Measurements from ENCODE around the gene ATXN7L3B.
"Not testable (repeated sequence)": the region's sequence is repeated elsewhere in the genome, so short reads cannot be mapped to it uniquely, and the experiment has no call there.

The ATXN7L3B gene, protein sequence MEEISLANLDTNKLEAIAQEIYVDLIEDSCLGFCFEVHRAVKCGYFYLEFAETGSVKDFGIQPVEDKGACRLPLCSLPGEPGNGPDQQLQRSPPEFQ

DNA sequence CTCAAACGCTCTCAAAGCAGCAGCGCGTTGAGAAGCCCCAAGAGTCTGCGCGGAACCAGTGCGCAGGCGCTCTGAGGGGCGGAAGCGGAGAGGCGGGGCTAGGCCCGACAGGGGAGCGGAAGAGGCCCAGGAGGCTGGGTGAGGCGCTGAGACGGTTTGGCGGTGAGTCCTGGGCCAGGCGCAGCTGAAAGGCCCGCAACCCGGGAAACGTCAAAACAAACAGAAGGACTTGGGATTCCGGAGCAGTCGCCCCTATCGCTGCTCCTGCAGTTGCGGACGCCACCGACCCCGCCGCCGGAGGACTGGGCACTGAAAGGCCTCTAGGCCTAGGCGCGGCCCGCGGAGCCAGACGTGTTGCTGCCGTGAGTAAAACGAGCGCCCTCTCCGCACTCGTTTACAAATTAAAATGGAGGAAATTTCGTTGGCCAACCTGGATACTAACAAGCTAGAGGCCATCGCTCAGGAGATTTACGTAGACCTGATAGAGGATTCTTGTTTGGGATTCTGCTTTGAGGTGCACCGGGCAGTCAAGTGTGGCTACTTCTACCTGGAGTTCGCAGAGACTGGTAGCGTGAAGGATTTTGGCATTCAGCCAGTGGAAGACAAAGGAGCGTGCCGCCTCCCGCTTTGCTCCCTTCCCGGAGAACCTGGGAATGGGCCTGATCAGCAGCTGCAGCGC, at the start of gene ATXN7L3B:
Gene ATXN7L3B, plus strand, starts transcription at position 129 of the 679 bp plus-strand sequence. Its CDS starts 278 bp downstream, at position 407.
- Histone ChIP-seq H3K27me3 (ENCODE audit: control insufficient read depth, insufficient read depth, low read length) (no peaks in the 10 kb centered on the region), H3K9me3 (ENCODE audit: control insufficient read depth, insufficient read depth, low read length) (no peaks in the 10 kb centered on the region), H3K4me3 (ENCODE audit: low read depth, low read length) (peak within 1 kb of the TSS; percentile 99), H3K36me3 (ENCODE audit: control insufficient read depth, insufficient read depth, low read length) (peaks cover 15% of the 10 kb centered on the region; the same call in 1 of the 2 replicates), H3K27ac (ENCODE audit: low read depth, low read length) (peak within 1 kb of the TSS; percentile 98), H3K9ac (ENCODE audit: low read depth, low read length) (peak within 1 kb of the TSS; percentile 98), H3K4me1 (ENCODE audit: control insufficient read depth, insufficient read depth, low read length) (peaks cover 43% of the 10 kb centered on the region)

GRCh38 chr12:74488134-74488533, 49.5 kb upstream of the ATXN7L3B start:
- H3K9me3 ChIP-seq (ENCODE audit: control insufficient read depth, insufficient read depth, low read length) = no peaks in the 10 kb centered on the region
- peaks cover 7% of the 10 kb centered on the region; the same call in 1 of the 2 replicates for H3K4me1 ChIP-seq (ENCODE audit: control insufficient read depth, insufficient read depth, low read length)
- H3K9ac ChIP-seq (ENCODE audit: low read depth, low read length) = no peak overlapping the region
- H3K27me3 ChIP-seq (ENCODE audit: control insufficient read depth, insufficient read depth, low read length) = no peaks in the 10 kb centered on the region
- no peak overlapping the region for H3K27ac ChIP-seq (ENCODE audit: low read depth, low read length)
- H3K36me3 ChIP-seq (ENCODE audit: control insufficient read depth, insufficient read depth, low read length) = no peaks in the 10 kb centered on the region
- no peak overlapping the region for H3K4me3 ChIP-seq (ENCODE audit: low read depth, low read length)

GRCh38 chr12:74489543-74489942, 48.1 kb upstream of the ATXN7L3B start:
- Histone ChIP-seq H3K4me1 (ENCODE audit: control insufficient read depth, insufficient read depth, low read length) (0 out of 2 replicates have a peak, but pooled peaks cover 6% of the 10 kb centered on the region), H3K9ac (ENCODE audit: low read depth, low read length) (no peak overlapping the region), H3K27ac (ENCODE audit: low read depth, low read length) (no peak overlapping the region), H3K4me3 (ENCODE audit: low read depth, low read length) (no peak overlapping the region), H3K9me3 (ENCODE audit: control insufficient read depth, insufficient read depth, low read length) (no peaks in the 10 kb centered on the region), H3K27me3 (ENCODE audit: control insufficient read depth, insufficient read depth, low read length) (no peaks in the 10 kb centered on the region), H3K36me3 (ENCODE audit: control insufficient read depth, insufficient read depth, low read length) (no peaks in the 10 kb centered on the region)

DNA sequence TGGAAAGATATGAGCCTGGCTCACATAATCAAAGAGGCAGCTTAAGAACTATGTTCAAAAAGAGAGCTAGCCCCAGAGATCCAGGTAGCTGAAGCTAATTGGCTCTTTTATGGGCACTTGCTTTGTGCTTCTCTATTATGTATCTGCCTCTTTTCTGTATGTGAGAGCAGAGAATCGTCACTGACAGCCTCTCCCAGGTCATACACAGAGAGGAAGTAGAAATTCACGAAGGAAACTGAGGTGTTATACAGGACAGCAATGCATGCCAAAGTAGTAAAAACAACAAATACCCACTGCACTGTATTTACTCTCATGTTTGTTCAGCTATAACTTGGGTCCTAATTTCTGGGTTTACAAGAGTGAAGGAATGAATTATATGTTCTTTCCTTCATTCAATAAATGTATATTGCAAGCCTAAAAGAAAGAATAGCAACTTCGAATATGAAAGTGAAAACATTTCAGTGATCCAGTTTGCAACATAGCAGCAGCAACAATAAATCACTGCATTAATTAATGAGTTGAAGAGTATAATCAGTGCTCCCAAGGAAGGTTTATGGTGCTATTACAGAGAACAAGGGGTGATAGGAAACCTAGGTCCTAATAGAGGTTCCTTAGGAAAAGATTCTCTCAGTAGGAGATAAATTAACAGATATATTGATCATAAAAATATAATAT, 47.1 kb upstream of the ATXN7L3B start:
- Histone ChIP-seq H3K4me1 (ENCODE audit: control insufficient read depth, insufficient read depth, low read length) (0 out of 2 replicates have a peak, but pooled peaks cover 6% of the 10 kb centered on the region), H3K27me3 (ENCODE audit: control insufficient read depth, insufficient read depth, low read length) (no peaks in the 10 kb centered on the region), H3K9me3 (ENCODE audit: control insufficient read depth, insufficient read depth, low read length) (no peaks in the 10 kb centered on the region), H3K36me3 (ENCODE audit: control insufficient read depth, insufficient read depth, low read length) (no peaks in the 10 kb centered on the region), H3K4me3 (ENCODE audit: low read depth, low read length) (no peak overlapping the region), H3K9ac (ENCODE audit: low read depth, low read length) (no peak overlapping the region), H3K27ac (ENCODE audit: low read depth, low read length) (no peak overlapping the region)

DNA sequence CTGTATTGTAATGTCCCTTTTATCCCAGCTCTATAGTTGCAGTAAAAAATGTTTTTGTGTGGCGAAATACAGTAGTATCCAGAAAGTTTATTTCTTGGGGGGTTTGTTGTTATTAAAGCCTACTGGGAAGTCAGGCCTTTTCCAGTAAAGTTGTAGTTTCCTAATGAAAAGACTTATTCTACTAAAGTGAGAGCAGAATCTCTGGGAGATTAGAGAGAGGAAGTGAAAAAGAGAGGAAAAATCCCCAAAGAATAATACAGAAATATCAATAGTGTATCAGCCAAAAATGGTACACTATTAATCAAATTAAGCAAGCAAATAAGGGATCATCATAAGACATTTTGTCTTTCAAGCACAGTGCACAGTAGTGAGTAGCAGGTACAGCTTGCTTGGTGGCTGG, 46.3 kb upstream of the ATXN7L3B start:
- H3K27me3 ChIP-seq (ENCODE audit: control insufficient read depth, insufficient read depth, low read length) = no peaks in the 10 kb centered on the region
- H3K27ac ChIP-seq (ENCODE audit: low read depth, low read length) = no peak overlapping the region
- no peaks in the 10 kb centered on the region for H3K36me3 ChIP-seq (ENCODE audit: control insufficient read depth, insufficient read depth, low read length)
- no peaks in the 10 kb centered on the region for H3K9me3 ChIP-seq (ENCODE audit: control insufficient read depth, insufficient read depth, low read length)
- no peak overlapping the region for H3K9ac ChIP-seq (ENCODE audit: low read depth, low read length)
- H3K4me1 ChIP-seq (ENCODE audit: control insufficient read depth, insufficient read depth, low read length) = no peaks in the 10 kb centered on the region
- H3K4me3 ChIP-seq (ENCODE audit: low read depth, low read length) = no peak overlapping the region

GRCh38 chr12:74499192-74499591, 38.4 kb upstream of the ATXN7L3B start:
- no peak overlapping the region for H3K9ac ChIP-seq (ENCODE audit: low read depth, low read length)
- no peak overlapping the region for H3K27ac ChIP-seq (ENCODE audit: low read depth, low read length)

DNA sequence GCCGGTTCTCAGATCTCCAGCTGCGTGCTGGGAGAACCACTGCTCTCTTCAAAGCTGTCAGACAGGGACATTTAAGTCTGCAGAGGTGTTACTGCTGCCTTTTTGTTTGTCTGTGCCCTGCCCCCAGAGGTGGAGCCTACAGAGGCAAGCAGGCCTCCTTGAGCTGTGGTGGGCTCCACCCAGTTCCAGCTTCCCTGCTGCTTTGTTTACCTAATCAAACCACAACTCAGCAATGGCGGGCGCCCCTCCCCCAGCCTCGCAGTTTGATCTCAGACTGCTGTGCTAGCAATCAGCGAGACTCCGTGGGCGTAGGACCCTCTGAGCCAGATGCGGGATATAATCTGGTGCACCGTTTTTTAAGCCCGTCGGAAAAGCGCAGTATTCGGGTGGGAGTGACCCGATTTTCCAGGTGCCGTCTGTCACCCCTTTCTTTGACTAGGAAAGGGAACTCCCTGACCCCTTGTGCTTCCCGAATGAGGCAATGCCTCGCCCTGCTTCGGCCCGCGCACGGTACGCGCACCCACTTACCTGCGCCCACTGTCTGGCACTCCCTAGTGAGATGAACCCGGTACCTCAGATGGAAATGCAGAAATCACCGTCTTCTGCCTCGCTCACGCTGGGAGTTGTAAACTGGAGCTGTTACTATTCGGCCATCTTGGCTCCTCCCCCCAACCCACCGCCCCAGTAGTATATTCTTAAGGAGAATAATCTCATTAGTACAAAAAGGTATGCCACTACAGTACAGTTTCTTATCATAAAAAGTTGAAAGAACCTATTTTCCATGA, 28.6 kb upstream of the ATXN7L3B start:
- not testable (repeated sequence) for H3K36me3 ChIP-seq (ENCODE audit: control insufficient read depth, insufficient read depth, low read length); H3K27me3 ChIP-seq (ENCODE audit: control insufficient read depth, insufficient read depth, low read length); H3K4me1 ChIP-seq (ENCODE audit: control insufficient read depth, insufficient read depth, low read length); H3K9me3 ChIP-seq (ENCODE audit: control insufficient read depth, insufficient read depth, low read length); H3K27ac ChIP-seq (ENCODE audit: low read depth, low read length)
- peak overlapping the region; percentile 54; the same call in 1 of the 2 replicates for H3K9ac ChIP-seq (ENCODE audit: low read depth, low read length)
- peak overlapping the region; percentile 51; the same call in 1 of the 2 replicates for H3K4me3 ChIP-seq (ENCODE audit: low read depth, low read length)

More at GRCh38 chr12:74499192-74499591, 38.4 kb upstream of the ATXN7L3B start:
- Histone ChIP-seq H3K9me3 (ENCODE audit: control insufficient read depth, insufficient read depth, low read length) (no peaks in the 10 kb centered on the region), H3K4me1 (ENCODE audit: control insufficient read depth, insufficient read depth, low read length) (no peaks in the 10 kb centered on the region), H3K27me3 (ENCODE audit: control insufficient read depth, insufficient read depth, low read length) (no peaks in the 10 kb centered on the region), H3K36me3 (ENCODE audit: control insufficient read depth, insufficient read depth, low read length) (no peaks in the 10 kb centered on the region), H3K4me3 (ENCODE audit: low read depth, low read length) (no peak overlapping the region)

GRCh38 chr12:74509886-74510285, 27.7 kb upstream of the ATXN7L3B start:
- Histone ChIP-seq H3K4me1 (ENCODE audit: control insufficient read depth, insufficient read depth, low read length) (no peaks in the 10 kb centered on the region), H3K9me3 (ENCODE audit: control insufficient read depth, insufficient read depth, low read length) (no peaks in the 10 kb centered on the region), H3K4me3 (ENCODE audit: low read depth, low read length) (no peak overlapping the region), H3K27ac (ENCODE audit: low read depth, low read length) (no peak overlapping the region), H3K27me3 (ENCODE audit: control insufficient read depth, insufficient read depth, low read length) (no peaks in the 10 kb centered on the region), H3K36me3 (ENCODE audit: control insufficient read depth, insufficient read depth, low read length) (no peaks in the 10 kb centered on the region), H3K9ac (ENCODE audit: low read depth, low read length) (no peak overlapping the region)

DNA sequence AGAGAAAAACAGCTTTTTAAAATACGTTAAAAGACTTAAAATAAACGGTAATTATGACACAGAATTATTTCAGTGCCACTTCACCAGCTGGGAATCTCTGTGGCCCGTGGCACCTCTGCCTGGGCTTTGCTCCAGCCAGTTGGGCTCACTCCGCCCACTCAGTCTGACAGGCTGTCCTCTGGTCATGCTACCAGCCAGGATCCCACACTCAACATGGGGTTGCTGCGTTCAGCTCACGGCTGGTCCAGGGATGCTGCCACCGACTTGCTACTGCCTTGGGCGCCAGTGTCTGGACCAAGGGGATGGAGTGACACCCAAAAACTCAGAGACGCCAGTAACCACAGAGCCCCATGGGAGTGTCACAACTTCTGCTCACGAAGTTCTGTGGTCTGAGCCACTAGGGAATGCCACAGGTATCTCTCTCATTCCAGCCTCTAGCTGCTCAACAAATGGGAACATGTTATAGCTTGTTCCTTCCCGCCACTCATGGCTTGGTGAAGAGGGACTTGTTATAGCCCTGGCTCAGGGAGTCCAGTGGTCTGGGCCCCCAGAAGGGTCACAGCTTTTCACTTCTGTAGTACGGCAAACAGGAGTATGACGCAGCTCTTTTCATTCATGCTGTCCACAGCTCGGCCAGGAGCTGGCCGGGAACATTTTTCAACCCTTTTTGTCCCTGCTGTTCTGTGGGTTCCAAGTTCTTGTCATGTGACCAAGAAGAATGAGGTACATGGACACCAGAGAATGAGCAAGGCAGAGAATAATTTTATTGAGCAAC, 23.4 kb upstream of the ATXN7L3B start:
- Histone ChIP-seq H3K36me3 (ENCODE audit: control insufficient read depth, insufficient read depth, low read length) (no peaks in the 10 kb centered on the region), H3K9me3 (ENCODE audit: control insufficient read depth, insufficient read depth, low read length) (no peaks in the 10 kb centered on the region), H3K4me1 (ENCODE audit: control insufficient read depth, insufficient read depth, low read length) (no peaks in the 10 kb centered on the region), H3K27me3 (ENCODE audit: control insufficient read depth, insufficient read depth, low read length) (no peaks in the 10 kb centered on the region), H3K4me3 (ENCODE audit: low read depth, low read length) (no peak overlapping the region), H3K27ac (ENCODE audit: low read depth, low read length) (no peak overlapping the region), H3K9ac (ENCODE audit: low read depth, low read length) (no peak overlapping the region)

- no peak overlapping the region for H3K27ac ChIP-seq (ENCODE audit: low read depth, low read length)
- no peaks in the 10 kb centered on the region for H3K36me3 ChIP-seq (ENCODE audit: control insufficient read depth, insufficient read depth, low read length)
- no peak overlapping the region for H3K9ac ChIP-seq (ENCODE audit: low read depth, low read length)
- no peak overlapping the region for H3K4me3 ChIP-seq (ENCODE audit: low read depth, low read length)
- H3K4me1 ChIP-seq (ENCODE audit: control insufficient read depth, insufficient read depth, low read length) = no peaks in the 10 kb centered on the region
- H3K9me3 ChIP-seq (ENCODE audit: control insufficient read depth, insufficient read depth, low read length) = no peaks in the 10 kb centered on the region
- H3K27me3 ChIP-seq (ENCODE audit: control insufficient read depth, insufficient read depth, low read length) = no peaks in the 10 kb centered on the region
Measured at GRCh38 chr12:74515849-74516248, 21.8 kb upstream of the ATXN7L3B start.

All from HUES48 (cell line).